GM21360 (cell line): ENCODE data around the gene DAD1.

Experiments
- ATAC-seq: cut with Tn5 transposase; IDR thresholded peaks from one replicate; pipeline ENCODE4 v1.9.1; 2021; ENCODE audit warnings: mild to moderate bottlenecking, moderate library complexity; ENCODE audit not compliant: unreplicated experiment

The DAD1 gene

DNA sequence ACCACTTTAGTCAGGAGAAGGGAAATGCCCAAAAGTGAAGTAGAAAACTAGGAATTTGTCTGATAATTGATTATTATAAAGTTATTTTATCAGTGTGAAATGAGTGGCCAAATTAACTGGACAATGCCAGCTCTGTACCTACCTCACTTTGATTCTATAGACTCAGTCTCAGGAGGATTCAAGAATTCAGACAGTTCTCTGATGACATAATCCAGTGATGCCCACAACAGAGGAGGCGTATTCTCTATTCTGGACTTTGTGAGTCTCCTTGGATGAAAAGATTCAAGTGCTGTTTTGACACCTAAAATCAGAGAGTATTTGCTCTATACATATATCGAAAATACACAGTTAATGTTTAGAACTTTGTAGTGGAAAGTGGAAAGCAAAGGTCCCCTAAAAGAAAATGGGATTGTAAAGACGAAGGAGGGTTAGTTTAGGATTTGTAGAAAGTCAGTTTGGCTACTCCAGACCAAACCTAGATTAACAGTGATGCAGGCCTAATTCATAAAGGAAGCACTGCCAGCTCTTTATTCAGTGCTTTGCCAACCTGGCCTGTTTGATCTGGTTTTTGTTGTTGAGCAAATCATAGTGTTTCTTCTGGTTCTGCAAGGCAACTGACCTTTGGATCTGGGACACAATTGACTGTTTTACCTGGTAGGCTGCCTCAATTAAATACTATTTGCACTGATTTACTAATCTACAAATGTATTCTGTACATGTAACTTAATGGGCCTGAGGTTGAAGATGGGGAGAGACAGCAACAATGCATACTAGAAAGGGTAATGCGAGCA is 67.4 kb downstream of the DAD1 start:
- ATAC-seq, result no peak

GRCh38 chr14:22520796-22521195 is 68.2 kb downstream of the DAD1 start:
- ATAC-seq, result no peak

GRCh38 chr14:22519877-22520685 is 68.9 kb downstream of the DAD1 start:
- no peak for ATAC-seq

DNA sequence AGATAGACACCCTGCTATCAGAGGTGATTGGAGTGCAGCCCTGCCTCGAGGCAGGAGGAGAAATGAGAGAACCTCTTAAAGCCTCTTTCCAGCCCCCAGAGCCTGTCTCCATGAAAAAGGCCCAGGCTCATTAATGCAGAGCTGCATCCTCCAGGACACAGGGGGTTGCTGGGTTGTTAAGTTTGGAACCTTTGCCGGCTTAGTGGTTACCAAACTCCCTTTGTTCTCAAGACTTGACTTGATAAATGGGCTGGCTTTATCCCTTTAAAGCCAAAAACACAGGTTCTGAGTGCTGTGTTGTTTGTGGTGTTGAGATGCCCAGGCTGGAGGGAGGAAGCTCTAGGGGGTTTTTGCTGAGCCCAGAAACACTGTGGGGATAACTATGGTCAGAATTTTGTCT is 71.0 kb downstream of the DAD1 start:
- no peak for ATAC-seq

DNA sequence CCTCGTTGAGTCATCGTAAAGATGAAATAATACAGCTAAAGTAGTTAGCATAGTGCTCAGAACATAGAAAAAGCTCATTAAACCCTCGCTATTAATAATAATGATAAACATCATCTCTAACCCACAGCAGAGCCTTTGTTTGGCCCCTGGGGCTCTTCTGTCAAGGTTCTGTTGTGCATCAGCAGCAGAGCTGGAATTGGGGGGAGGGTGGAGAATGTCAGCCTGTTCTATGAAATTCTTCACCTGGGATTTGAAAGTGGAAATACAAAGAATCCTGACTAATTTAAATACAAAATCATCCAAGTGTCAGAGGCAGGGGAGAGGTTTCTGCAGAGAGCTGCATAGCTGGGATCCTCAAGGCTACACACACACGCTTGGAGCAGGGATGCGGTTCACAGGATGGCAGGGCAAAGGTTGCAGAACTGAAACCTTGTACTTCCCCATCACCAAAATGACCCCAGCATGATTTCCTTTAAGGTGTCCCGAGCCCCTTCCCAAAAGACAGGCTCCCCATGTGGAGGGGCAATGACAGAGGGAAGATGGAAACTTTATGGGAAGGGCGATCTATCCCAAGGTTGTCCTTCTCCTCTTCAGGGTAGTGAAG is 71.8 kb downstream of the DAD1 start:
- ATAC-seq, result no peak

- ATAC-seq, result no peak
Measured at GRCh38 chr14:22515929-22516328, 73.1 kb downstream of the DAD1 start.
